GM13977 (cell line): ENCODE data around the gene OR4E2.

ENCODE experiments used
- DNase-seq: peaks from one replicate; pipeline ENCODE4 v3.0.0; 2012; ENCODE audit warnings: low spot score
- CTCF ChIP-seq: IDR thresholded peaks from 2 replicates; pipeline ENCODE4 v1.5.1; 2012; ENCODE audit warnings: mild to moderate bottlenecking, control low read depth; ENCODE audit not compliant: insufficient read depth; ENCODE audit errors: extremely low read depth, missing control alignments
- in situ Hi-C: fragments of 300-500 bp; cut with MboI; formaldehyde crosslinking; loops from one replicate; pipeline ENCODE4 v1.12.0; 2022; ENCODE audit warnings: low sequenced_read_pairs, low pct_unique_long_range_greater_than_20kb, mixed read lengths, inconsistent platforms; ENCODE audit not compliant: unreplicated experiment

OR4E2 gene

DNA sequence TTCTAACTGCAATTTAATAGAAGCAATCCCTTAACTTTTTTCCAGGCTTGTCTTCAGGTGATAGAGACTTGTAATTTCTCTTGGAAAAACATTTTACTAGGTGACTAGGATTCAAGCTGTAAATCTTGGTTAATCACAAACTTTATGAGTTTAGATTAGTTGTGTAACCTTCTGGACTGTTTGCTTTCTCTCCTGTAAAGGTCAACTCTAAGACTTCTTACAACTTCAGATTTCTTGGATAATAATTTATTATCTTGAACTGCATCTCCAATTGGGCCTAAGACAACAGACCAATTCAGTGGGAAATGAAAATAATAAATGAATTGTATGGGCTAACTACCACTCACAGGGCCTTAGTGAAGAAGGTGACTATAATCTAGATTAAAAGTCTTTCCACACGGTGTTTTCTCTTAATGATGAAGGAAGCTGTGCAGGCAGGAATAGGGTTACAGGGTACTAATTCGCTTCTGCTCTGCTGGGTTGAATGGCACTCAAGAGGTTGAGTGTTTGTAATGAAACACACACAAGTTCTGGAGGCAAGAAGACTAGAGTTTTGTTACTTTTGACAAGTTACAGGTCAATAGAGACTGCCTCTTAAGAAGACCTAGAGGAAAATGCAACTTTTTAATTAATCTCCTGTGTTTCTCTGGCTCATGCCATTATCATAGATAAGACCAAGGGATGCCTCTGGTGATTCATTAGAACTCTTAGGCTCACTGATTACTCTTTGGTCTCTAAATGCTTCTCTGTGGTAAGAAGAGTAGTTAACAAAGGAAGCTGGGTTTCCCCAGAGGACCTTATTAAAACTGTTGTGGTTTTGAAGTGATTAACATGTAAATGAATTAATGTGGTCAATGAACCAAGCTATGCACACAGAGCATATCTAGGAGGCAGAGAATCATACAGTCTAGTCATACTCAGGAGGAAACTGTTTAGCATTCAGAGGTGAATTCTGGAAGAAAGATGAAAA is 50.0 kb downstream of the OR4E2 start:
- no peak for TF ChIP-seq CTCF
- in situ Hi-C loops = no loop called here
- DNase-seq = no peak

DNA sequence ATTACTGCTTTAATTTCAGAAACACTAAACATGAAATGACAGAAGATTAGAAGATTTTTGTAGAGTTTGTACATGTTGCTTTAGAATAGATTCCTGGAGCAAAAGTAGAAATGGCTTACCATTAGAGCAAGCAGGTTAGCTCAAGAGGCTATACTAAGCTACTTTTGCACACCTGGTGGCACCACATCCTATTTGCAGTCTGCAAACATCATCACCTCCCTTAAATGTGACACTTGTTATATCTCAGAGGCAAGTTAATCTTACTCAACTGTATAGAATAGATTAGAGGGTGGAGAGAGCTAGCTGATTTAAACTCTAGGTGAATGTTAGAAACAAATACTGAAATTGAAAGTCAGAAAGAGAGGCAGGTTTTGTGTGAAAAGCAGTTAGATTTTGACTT is 50.7 kb downstream of the OR4E2 start:
- no peak for DNase-seq
- no peak for TF ChIP-seq CTCF
- in situ Hi-C loops = no loop called here

- peak; percentile 75 for TF ChIP-seq CTCF
- in situ Hi-C loops = no loop called here
- peak; percentile 42 for DNase-seq
These were observed 57.8 kb downstream of the OR4E2 start for GRCh38 chr14:21711360-21711961.

GRCh38 chr14:21712036-21712435 is 58.4 kb downstream of the OR4E2 start:
- no peak for TF ChIP-seq CTCF
- in situ Hi-C loops = no loop called here

DNA sequence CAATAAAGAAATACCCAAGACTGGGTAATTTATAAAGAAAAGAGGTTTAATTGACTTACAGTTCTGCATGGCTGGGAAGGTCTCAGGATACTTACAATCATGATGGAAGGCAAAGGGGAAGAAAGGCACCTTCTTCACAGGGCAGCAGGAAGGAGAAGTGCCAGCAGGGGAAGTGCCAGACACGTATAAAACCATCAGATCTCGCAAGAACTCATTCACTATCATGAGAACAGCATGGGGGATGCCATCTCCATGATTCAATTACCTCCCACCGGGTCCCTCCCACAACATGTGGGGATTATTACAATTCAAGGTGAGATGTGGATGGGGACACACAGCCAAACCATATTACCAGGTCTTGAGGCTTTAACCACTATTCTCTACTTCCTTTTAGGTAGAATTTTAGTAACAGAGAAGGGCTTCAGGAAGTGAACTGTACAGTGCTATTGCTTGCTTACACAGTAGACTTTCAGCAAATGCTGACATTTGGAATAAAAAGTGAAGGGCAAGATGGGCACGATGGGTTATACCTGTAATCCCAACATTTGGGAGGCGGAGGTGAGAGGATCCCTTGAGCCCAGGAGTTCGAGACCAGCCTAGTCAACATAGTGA is 60.8 kb downstream of the OR4E2 start:
- in situ Hi-C loops = no loop called here
- TF ChIP-seq CTCF = no peak
- no peak for DNase-seq

More at GRCh38 chr14:21712036-21712435, 58.4 kb downstream of the OR4E2 start:
- no peak for DNase-seq
